Right atrium auricular region (tissue), 2 donors: ENCODE measurements around the gene HIKESHI. TPM values are rescaled to one million over a fixed set of nuclear protein-coding genes. Genes with fewer than 3 reads are reported as not detected.

Experiments used
- DNase-seq: peaks from one replicate; pipeline ENCODE4 v3.0.0-alpha.2; 2019; ENCODE audit warnings: low spot score
- H3K27ac ChIP-seq, 2 donors: fragments of 200-600 bp; sonication (generic); 1 replicate in 1 of 2; 2 replicates in 1 of 2; pipeline ENCODE4 v1.5.1; 2016 to 2019
- H3K27me3 ChIP-seq, 2 donors: fragments of 200-600 bp; sonication (generic); one replicate each; pipeline versions ENCODE4 v1.5.1 to v1.6.0; 2017 to 2019
- H3K36me3 ChIP-seq: fragments of 200-600 bp; sonication (generic); one replicate; pipeline ENCODE4 v1.5.1; 2016
- H3K4me1 ChIP-seq, 2 donors: fragments of 200-600 bp; sonication (generic); one replicate each; pipeline versions ENCODE4 v1.5.1 to v1.6.0; 2017 to 2019
- H3K4me3 ChIP-seq, 2 donors: fragments of 200-600 bp; sonication (generic); 1 replicate in 1 of 2; 2 replicates in 1 of 2; pipeline ENCODE4 v1.5.1; 2017 to 2019; ENCODE audit warnings: mild to moderate bottlenecking in 1 of 2, moderate library complexity in 1 of 2
- H3K9me3 ChIP-seq, 2 donors: fragments of 200-600 bp; sonication (generic); one replicate each; pipeline ENCODE4 v1.5.1; 2019
- total RNA-seq, 2 donors: library from RNA; depleted of rRNA; stranded (reverse); fragments of >200 nt; gene quantifications; one replicate each; pipeline ENCODE4 v1.1.0, GENCODE V29; 2016
- TF ChIP-seq, protein P1 (sequence below), 2 donors: fragments of 200-600 bp; sonication (generic); IDR thresholded peaks; one replicate each; pipeline ENCODE4 v1.5.1; 2019; ENCODE audit warnings: antibody characterized with exemption in 2 of 2

HIKESHI gene
- total RNA-seq, 2 donors from 2014 or later: 33.9 to 49.8 TPM

DNA sequence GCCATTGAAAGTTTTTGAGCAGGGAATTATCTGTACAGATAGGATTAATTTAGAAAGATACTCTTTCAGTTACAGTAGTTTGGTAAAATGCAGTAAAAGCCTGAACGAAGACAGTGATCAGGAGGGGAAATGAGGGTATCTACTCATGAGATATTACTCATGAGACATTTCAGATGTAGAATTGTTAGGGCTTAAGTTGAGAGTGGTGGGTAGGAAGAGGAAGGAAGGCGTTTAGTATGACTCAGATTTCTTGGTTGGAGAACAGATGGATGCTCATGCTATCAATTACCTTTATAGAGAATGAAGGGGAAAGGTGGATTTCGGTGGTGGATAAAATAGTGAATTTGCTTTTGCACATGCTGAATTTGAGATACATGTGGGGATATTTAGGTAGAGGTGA, 88.4 kb downstream of the HIKESHI start:
- Histone ChIP-seq H3K27ac (no peak overlapping the region), H3K4me1 (no peaks in the 10 kb centered on the region), H3K4me3 (no peak overlapping the region), H3K9me3 (no peaks in the 10 kb centered on the region), H3K36me3 (no peaks in the 10 kb centered on the region), H3K27me3 (no peaks in the 10 kb centered on the region)
- no peak for DNase-seq
- TF ChIP-seq, protein P1, sequence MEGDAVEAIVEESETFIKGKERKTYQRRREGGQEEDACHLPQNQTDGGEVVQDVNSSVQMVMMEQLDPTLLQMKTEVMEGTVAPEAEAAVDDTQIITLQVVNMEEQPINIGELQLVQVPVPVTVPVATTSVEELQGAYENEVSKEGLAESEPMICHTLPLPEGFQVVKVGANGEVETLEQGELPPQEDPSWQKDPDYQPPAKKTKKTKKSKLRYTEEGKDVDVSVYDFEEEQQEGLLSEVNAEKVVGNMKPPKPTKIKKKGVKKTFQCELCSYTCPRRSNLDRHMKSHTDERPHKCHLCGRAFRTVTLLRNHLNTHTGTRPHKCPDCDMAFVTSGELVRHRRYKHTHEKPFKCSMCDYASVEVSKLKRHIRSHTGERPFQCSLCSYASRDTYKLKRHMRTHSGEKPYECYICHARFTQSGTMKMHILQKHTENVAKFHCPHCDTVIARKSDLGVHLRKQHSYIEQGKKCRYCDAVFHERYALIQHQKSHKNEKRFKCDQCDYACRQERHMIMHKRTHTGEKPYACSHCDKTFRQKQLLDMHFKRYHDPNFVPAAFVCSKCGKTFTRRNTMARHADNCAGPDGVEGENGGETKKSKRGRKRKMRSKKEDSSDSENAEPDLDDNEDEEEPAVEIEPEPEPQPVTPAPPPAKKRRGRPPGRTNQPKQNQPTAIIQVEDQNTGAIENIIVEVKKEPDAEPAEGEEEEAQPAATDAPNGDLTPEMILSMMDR (IDR thresholded peaks at IDR 0.05): no peak

DNA sequence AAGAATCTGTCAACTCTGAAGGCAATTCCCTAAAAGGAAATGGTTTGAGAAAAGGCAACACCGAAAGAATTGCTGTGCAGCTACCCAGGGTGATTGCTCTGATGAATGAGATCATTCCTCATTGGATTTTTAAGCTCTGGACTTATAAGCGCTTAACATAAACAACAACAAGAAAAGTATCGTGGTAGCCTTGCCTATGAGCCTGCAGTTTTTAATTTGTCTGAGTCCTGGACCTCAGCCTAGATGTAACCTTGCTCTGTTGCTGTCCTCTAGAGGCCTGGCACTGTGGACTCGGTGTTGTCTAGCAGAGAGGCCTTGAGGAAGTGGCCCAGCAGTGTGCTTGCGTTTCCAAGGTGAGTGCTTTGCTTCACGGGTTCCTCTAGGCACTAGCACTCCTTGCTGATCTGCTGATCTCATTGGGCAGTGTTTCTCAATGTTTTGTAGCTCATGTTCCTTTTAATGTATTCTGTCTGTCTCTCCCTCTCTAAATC, 93.1 kb downstream of the HIKESHI start:
- Histone ChIP-seq H3K36me3 (no peaks in the 10 kb centered on the region), H3K9me3 (no peaks in the 10 kb centered on the region), H3K4me1 (no peaks in the 10 kb centered on the region), H3K4me3 (no peak overlapping the region), H3K27me3 (no peaks in the 10 kb centered on the region), H3K27ac (no peak overlapping the region)
- TF ChIP-seq, protein P1 (IDR thresholded peaks at IDR 0.05): no peak
- DNase-seq: no peak

Other genes starting within 250 kb of the HIKESHI start
- gene PICALM, start 233.2 kb upstream of the HIKESHI start, total RNA-seq: 100 to 1,000 TPM; 166 to 286 TPM
- gene EED, start 57.5 kb upstream of the HIKESHI start, total RNA-seq: 1 to 10 TPM; 8.2 to 8.3 TPM
- under 1 TPM in 1 of 2 donors, not detected in 1; 0.51 TPM for gene CCDC81, start 72.6 kb downstream of the HIKESHI start, total RNA-seq